Measurements from ENCODE around the gene PELI2. TPM values are rescaled to one million over a fixed set of nuclear protein-coding genes. Genes with fewer than 3 reads are reported as not detected.

Gene PELI2
- total and polyA plus RNA-seq, 2 of the 4 experiments (the other 2 are of a cell fraction) = 6.0 to 36.7 TPM

DNA sequence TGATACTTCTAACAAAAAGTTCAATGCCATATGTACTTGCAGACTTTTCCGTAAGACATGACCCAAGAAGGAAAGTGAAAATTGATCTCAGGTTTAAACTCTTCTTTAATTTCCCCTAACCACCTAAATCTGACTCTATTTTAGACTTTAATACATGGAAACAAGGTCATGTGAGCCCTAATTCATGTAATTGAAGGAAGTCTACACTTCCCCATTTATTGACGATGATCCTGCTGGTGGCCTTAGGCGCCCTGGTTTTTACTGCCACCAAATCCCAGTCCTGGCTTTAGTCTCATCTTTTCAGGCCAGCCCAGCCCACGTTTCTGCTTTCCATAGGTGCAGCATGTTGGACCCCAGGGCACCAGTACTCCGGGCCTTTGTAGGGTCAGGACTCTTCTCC lies 157.9 kb downstream of the PELI2 start:
- Histone ChIP-seq H3K18ac (ENCODE audit: low read depth, low read length) (no peak overlapping the region), H3K79me1 (ENCODE audit: low read depth in 1 of 2, low read length in 2 of 2) (peaks cover 4 to 29% of the 10 kb centered on the region in 2 experiments; a peak in 3 of 4 replicates), H3K9ac (ENCODE audit: low read depth, low read length) (no peak overlapping the region), H2BK5ac (ENCODE audit: low read depth, low read length, poor library complexity, severe bottlenecking) (no peak overlapping the region), H3K14ac (replicated peaks; ENCODE audit: low read depth, low read length) (no peak overlapping the region), H3K4me1 (ENCODE audit: control insufficient read depth, insufficient read depth, low read length) (peaks cover 17% of the 10 kb centered on the region), H3K9me3 (ENCODE audit: control insufficient read depth, insufficient read depth, low read length) (no peaks in the 10 kb centered on the region), H2AK5ac (ENCODE audit: low read depth, low read length) (no peak overlapping the region), H2AFZ (replicated peaks; ENCODE audit: low read length, poor library complexity) (no peak overlapping the region), H3K4me2 (ENCODE audit: low read depth, low read length) (no peak overlapping the region), H3K23ac (ENCODE audit: low read depth, low read length) (no peak overlapping the region), H2BK20ac (ENCODE audit: low read depth, low read length) (no peak overlapping the region), H3K9me1 (ENCODE audit: insufficient read depth, low read length) (peaks cover 17% of the 10 kb centered on the region), H2BK15ac (ENCODE audit: low read depth, low read length) (no peak overlapping the region), H3K56ac (ENCODE audit: extremely low read depth, insufficient read depth, low read length) (no peak overlapping the region), H3K4ac (ENCODE audit: low read depth, low read length) (no peak overlapping the region), H4K91ac (ENCODE audit: insufficient read depth, low read depth, low read length) (no peak overlapping the region), H3K27me3 (ENCODE audit: control insufficient read depth, insufficient read depth, low read length) (no peaks in the 10 kb centered on the region), H4K20me1 (ENCODE audit: insufficient read depth, low read length) (no peaks in the 10 kb centered on the region), H2BK120ac (ENCODE audit: low read depth, low read length) (no peak overlapping the region), H3K36me3 (ENCODE audit: control insufficient read depth, insufficient read depth, low read length) (no peaks in the 10 kb centered on the region), H3K4me3 (ENCODE audit: insufficient read depth, low read depth, low read length) (no peak overlapping the region), H4K8ac (ENCODE audit: low read depth in 2 of 2, low read length in 2 of 2) (no peak overlapping the region), H3K27ac (ENCODE audit: insufficient read depth, low read length) (no peak overlapping the region), H2AK9ac (replicated peaks; ENCODE audit: low read depth, low read length, poor library complexity) (no peak overlapping the region), H4K5ac (ENCODE audit: low read depth, low read length) (no peak overlapping the region)
- BruUV-seq (replicated peaks) = no TSS peak
- DNase-seq (no peak), ATAC-seq (ENCODE audit: low read depth) (no peak)
- intact Hi-C loops (cut with micrococcal nuclease) = loop anchor here (10.0 kb wide), 1 partner anchor 571 kb away; no protein-coding TSS in a partner anchor
- dilution Hi-C loops (cut with HindIII; ENCODE audit: low sequenced_read_pairs, unreplicated experiment) = no loop called here
- WGBS, 2 experiments (ENCODE audit: extremely low coverage in 2 of 2, insufficient read length in 1 of 2) = 100% methylated on average over 1 of the region's 5 CpGs; no CpG with 5 or more reads in 1 of the 2 experiments
- TF ChIP-seq RCOR1 (IDR thresholded peaks at IDR 0.05; ENCODE audit: insufficient replicate concordance, low read length) = no peak
- no peak for TF ChIP-seq MXI1 (IDR thresholded peaks at IDR 0.05; ENCODE audit: borderline replicate concordance, low read depth, low read length)
- no peak for TF ChIP-seq NFE2L2 (IDR thresholded peaks at IDR 0.05; ENCODE audit: low read depth, low read length)
- TF ChIP-seq CHD1 (IDR thresholded peaks at IDR 0.05; ENCODE audit: low read depth, low read length) = no peak
- no peak for TF ChIP-seq MAFK (IDR thresholded peaks at IDR 0.05; ENCODE audit: low read depth, low read length)
- POLR2A ChIA-PET (ENCODE audit: unreplicated experiment) = interaction anchor here (0.6 kb wide), 1 partner anchor 22 kb away, joined by 3 read pairs; no protein-coding TSS in a partner anchor
- CTCF ChIA-PET = no interaction called here
- in situ Hi-C loops (cut with MboI; ENCODE audit: low sequenced_read_pairs) = no loop called here
